Activated naive CD4-positive, alpha-beta T cell treated with anti-CD3 and anti-CD28 coated beads, Interleukin-2, amount 10 ng/mL, durations not matched to agents 7 days and 5 days (primary cell): ENCODE measurements around the gene DONSON.
"Not testable (repeated sequence)": the region's sequence is repeated elsewhere in the genome, so short reads cannot be mapped to it uniquely, and the experiment has no call there.

Source experiments
- CTCF ChIA-PET: fragments of 350-600 bp; sonication (Branson Sonifier 250); formaldehyde crosslinking; loops from one replicate; lab custom pipeline; 2021; ENCODE audit warnings: antibody characterized with exemption; lab: Charles Lee
- DNase-seq: peaks from one replicate; pipeline ENCODE4 v3.0.0-alpha.2; 2020
- H3K27ac Mint-ChIP-seq: one replicate; pipeline ENCODE4 v1.8.0; 2021; ENCODE audit warnings: mild to moderate bottlenecking, moderate library complexity, mixed read lengths
- H3K27me3 Mint-ChIP-seq: one replicate; pipeline ENCODE4 v1.8.0; 2021; ENCODE audit warnings: mild to moderate bottlenecking, mixed read lengths
- H3K36me3 Mint-ChIP-seq: one replicate; pipeline ENCODE4 v1.8.0; 2021; ENCODE audit warnings: mixed read lengths
- H3K4me1 Mint-ChIP-seq: one replicate; pipeline ENCODE4 v1.8.0; 2021; ENCODE audit warnings: mixed read lengths
- H3K4me3 Mint-ChIP-seq: one replicate; pipeline ENCODE4 v1.8.0; 2021; ENCODE audit warnings: mild to moderate bottlenecking, moderate library complexity, mixed read lengths
- H3K9me3 Mint-ChIP-seq: one replicate; pipeline ENCODE4 v1.8.0; 2021; ENCODE audit warnings: mixed read lengths

The DONSON gene, protein sequence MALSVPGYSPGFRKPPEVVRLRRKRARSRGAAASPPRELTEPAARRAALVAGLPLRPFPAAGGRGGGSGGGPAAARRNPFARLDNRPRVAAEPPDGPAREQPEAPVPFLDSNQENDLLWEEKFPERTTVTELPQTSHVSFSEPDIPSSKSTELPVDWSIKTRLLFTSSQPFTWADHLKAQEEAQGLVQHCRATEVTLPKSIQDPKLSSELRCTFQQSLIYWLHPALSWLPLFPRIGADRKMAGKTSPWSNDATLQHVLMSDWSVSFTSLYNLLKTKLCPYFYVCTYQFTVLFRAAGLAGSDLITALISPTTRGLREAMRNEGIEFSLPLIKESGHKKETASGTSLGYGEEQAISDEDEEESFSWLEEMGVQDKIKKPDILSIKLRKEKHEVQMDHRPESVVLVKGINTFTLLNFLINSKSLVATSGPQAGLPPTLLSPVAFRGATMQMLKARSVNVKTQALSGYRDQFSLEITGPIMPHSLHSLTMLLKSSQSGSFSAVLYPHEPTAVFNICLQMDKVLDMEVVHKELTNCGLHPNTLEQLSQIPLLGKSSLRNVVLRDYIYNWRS

DNA sequence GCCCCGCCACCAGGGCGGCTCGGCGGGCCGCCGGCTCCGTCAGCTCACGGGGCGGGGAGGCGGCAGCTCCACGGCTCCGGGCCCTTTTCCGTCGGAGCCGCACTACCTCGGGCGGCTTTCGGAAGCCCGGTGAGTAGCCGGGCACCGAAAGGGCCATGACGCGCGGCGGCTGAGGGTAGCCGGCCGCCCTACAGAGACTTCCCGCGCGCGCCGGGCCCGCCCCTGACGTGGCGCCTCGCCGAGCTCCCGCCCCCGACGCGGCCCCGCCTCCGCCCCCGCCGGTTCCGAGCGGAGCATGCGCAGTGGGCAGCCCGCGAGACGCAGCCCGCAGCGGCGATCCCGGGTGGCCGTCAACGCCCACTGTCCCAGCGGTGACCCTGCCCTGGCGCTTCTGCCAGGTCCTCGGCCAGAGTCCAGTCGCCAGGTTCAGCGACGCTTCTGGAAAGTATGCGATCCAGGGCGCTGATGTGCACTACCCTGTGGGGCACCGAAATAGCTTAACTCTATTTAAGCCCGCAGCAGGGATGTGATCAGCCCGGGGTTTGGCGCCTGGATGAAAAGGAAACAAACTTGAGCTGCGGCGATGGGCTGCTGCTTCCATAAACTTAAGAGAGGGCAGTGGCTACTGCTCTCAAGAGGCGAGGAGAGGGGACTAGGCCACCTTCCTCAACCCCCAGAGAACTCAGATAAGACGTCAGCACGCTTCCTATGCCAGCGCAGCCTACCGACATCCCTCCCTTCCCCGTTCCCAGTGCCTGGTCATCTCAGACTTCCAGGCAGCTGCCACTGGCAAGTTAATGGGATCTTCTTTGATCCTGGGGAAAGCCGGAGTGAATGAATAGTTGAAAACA lies at the start of gene DONSON:
DONSON (minus strand) TSS at position 200 of the 851 bp plus-strand sequence; CDS start at position 157, 43 bp downstream.
- Mint-ChIP-seq H3K9me3 (no peaks in the 10 kb centered on the region), H3K4me1 (peaks cover 34% of the 10 kb centered on the region), H3K36me3 (peaks cover 23% of the 10 kb centered on the region), H3K4me3 (peak within 1 kb of the TSS; percentile 92), H3K27me3 (no peaks in the 10 kb centered on the region), H3K27ac (peak within 1 kb of the TSS; percentile 89)
- CTCF ChIA-PET = interaction anchor here (1.2 to 4.1 kb wide), 2 partner anchors 9 to 17 kb away, joined by 3 to 24 read pairs; no protein-coding TSS in a partner anchor
- DNase-seq = peak; percentile 89

GRCh38 chr21:33634254-33634653 lies 45.8 kb upstream of the DONSON start:
- H3K27ac Mint-ChIP-seq = no peak overlapping the region
- H3K36me3 Mint-ChIP-seq = peaks cover 20% of the 10 kb centered on the region
- peaks cover 6% of the 10 kb centered on the region for H3K4me1 Mint-ChIP-seq
- no peak overlapping the region for H3K4me3 Mint-ChIP-seq
- no peaks in the 10 kb centered on the region for H3K27me3 Mint-ChIP-seq
- no peak for DNase-seq
- CTCF ChIA-PET = no interaction called here
- no peaks in the 10 kb centered on the region for H3K9me3 Mint-ChIP-seq

DNA sequence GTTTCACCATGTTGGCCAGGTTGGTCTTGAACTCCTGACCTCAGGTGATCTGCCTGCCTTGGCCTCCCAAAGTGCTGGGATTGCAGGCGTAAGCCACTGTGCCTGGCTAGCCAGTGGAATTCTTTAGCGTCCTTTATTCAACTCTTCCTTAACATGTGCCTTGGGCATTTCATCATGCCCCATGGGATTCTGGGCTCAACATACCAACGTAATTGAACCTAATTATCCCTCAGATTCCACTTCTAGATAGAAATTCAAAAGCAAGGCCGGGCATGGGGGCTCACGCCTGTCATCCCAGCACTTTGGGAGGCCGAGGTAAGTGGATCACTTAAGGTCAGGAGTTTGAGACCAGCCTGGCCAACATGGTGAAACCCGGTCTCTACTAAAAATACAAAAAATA lies 37.7 kb upstream of the DONSON start:
- H3K4me1 Mint-ChIP-seq, H3K4me3 Mint-ChIP-seq, H3K27ac Mint-ChIP-seq, H3K9me3 Mint-ChIP-seq, DNase-seq, H3K27me3 Mint-ChIP-seq: not testable (repeated sequence)
- CTCF ChIA-PET = interaction anchor here (2.5 kb wide), 1 partner anchor 20 kb away, joined by 11 read pairs; no protein-coding TSS in a partner anchor
- H3K36me3 Mint-ChIP-seq = peaks cover 19% of the 10 kb centered on the region

GRCh38 chr21:33622253-33622652 lies 33.8 kb upstream of the DONSON start:
- Mint-ChIP-seq H3K4me3 (no peak overlapping the region), H3K4me1 (no peaks in the 10 kb centered on the region), H3K27ac (no peak overlapping the region), H3K9me3 (no peaks in the 10 kb centered on the region), H3K36me3 (peaks cover 23% of the 10 kb centered on the region), H3K27me3 (no peaks in the 10 kb centered on the region)
- no peak for DNase-seq
- CTCF ChIA-PET = no interaction called here

GRCh38 chr21:33619726-33620125 lies 31.2 kb upstream of the DONSON start:
- no peak for DNase-seq
- Mint-ChIP-seq H3K4me1 (no peaks in the 10 kb centered on the region), H3K4me3 (no peak overlapping the region), H3K27me3 (no peaks in the 10 kb centered on the region), H3K27ac (no peak overlapping the region), H3K36me3 (peaks cover 23% of the 10 kb centered on the region), H3K9me3 (no peaks in the 10 kb centered on the region)
- CTCF ChIA-PET = interaction anchor here (1.0 kb wide), 1 partner anchor 14 kb away, joined by 3 read pairs; no protein-coding TSS in a partner anchor

DNA sequence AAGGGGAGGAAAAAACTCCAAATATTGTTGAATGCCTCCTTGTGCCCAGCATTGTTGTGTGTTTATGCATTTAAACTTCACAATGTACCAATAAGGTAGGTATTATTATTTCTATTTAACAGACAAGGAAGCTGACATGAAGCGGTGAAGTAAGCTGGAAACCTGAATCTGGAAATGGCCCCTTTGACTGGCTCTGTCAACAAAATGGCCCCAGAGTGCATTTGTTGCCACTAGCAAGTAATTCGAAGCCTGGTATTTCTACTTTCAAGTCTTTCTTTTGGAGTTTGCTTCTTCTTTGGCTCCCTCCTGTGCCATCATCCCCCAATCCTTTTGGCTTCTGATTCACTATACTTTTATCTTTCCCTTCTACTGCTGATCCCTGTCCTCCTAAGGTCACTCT lies 29.9 kb upstream of the DONSON start:
- CTCF ChIA-PET = no interaction called here
- Mint-ChIP-seq H3K27ac (no peak overlapping the region), H3K4me3 (no peak overlapping the region), H3K27me3 (no peaks in the 10 kb centered on the region), H3K36me3 (peaks cover 26% of the 10 kb centered on the region), H3K9me3 (no peaks in the 10 kb centered on the region), H3K4me1 (no peaks in the 10 kb centered on the region)
- DNase-seq = no peak

DNA sequence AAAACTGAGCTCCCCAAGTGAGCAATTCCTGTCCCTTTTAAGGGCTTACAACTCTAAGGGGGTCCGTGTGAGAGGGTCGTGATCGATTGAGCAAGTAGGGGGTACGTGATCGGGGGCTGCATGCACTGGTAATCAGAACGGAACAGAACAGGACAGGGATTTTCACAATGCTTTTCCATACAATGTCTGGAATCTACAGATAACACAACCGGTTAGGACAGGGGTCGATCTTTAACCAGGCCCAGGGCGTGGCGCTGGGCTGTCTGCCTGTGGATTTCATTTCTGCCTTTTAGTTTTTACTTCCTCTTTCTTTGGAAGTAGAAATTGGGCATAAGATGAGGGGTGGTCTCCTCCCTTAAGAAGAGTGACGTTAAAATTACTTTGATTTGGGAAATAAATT lies 29.1 kb upstream of the DONSON start:
- DNase-seq, H3K4me3 Mint-ChIP-seq, CTCF ChIA-PET, H3K9me3 Mint-ChIP-seq, H3K27me3 Mint-ChIP-seq, H3K4me1 Mint-ChIP-seq, H3K27ac Mint-ChIP-seq: not testable (repeated sequence)
- peaks cover 28% of the 10 kb centered on the region for H3K36me3 Mint-ChIP-seq

GRCh38 chr21:33611006-33611744 lies 22.7 kb upstream of the DONSON start:
- Mint-ChIP-seq H3K4me3 (no peak overlapping the region), H3K27ac (no peak overlapping the region), H3K9me3 (no peaks in the 10 kb centered on the region), H3K4me1 (no peaks in the 10 kb centered on the region), H3K36me3 (peaks cover 9% of the 10 kb centered on the region), H3K27me3 (no peaks in the 10 kb centered on the region)
- CTCF ChIA-PET = no interaction called here
- DNase-seq = no peak

DNA sequence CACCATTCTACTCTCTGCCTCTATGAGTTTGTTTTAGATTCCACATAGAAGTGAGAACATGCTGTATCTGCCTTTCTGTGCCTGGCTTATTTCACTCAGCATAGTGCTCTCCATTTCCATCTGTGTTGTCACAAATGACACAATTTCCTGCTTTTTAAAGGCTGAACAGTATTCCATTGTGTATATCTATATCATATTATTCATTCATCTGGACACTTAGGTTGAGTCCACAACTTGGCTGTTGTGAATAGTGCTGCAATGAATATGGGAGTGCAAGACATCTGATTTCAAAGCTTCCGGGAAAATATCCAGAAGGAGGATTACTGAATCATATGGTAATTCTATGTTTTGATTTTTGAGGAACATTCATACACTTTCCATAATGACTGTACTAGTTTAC lies 20.1 kb upstream of the DONSON start:
- CTCF ChIA-PET = no interaction called here
- H3K27me3 Mint-ChIP-seq = no peaks in the 10 kb centered on the region
- no peaks in the 10 kb centered on the region for H3K4me1 Mint-ChIP-seq
- no peak for DNase-seq
- no peak overlapping the region for H3K4me3 Mint-ChIP-seq
- no peak overlapping the region for H3K27ac Mint-ChIP-seq
- H3K9me3 Mint-ChIP-seq = no peaks in the 10 kb centered on the region
- H3K36me3 Mint-ChIP-seq = peaks cover 8% of the 10 kb centered on the region

- CTCF ChIA-PET = interaction anchor here (1.5 kb wide), 1 partner anchor 10 kb away, joined by 3 read pairs; no protein-coding TSS in a partner anchor
- no peak overlapping the region for H3K27ac Mint-ChIP-seq
- no peaks in the 10 kb centered on the region for H3K9me3 Mint-ChIP-seq
- H3K36me3 Mint-ChIP-seq = peaks cover 23% of the 10 kb centered on the region
- H3K4me3 Mint-ChIP-seq = no peak overlapping the region
- no peaks in the 10 kb centered on the region for H3K4me1 Mint-ChIP-seq
- no peak for DNase-seq
- no peaks in the 10 kb centered on the region for H3K27me3 Mint-ChIP-seq
Measured at GRCh38 chr21:33598051-33598450, 9.6 kb upstream of the DONSON start.

- Mint-ChIP-seq H3K27me3 (no peaks in the 10 kb centered on the region), H3K9me3 (no peaks in the 10 kb centered on the region), H3K4me1 (peaks cover 34% of the 10 kb centered on the region), H3K36me3 (peaks cover 21% of the 10 kb centered on the region), H3K4me3 (peak overlapping the region; percentile 90), H3K27ac (peak overlapping the region; percentile 89)
- peak; percentile 48 for DNase-seq
- CTCF ChIA-PET = interaction anchor here (1.2 to 4.1 kb wide), 2 partner anchors 9 to 18 kb away, joined by 3 to 24 read pairs; no protein-coding TSS in a partner anchor
Measured at GRCh38 chr21:33587792-33588484, 546 bp downstream of the DONSON start.

- H3K9me3 Mint-ChIP-seq = no peaks in the 10 kb centered on the region
- peak overlapping the region; percentile 68 for H3K4me3 Mint-ChIP-seq
- DNase-seq = no peak
- CTCF ChIA-PET = no interaction called here
- H3K4me1 Mint-ChIP-seq = peaks cover 34% of the 10 kb centered on the region
- H3K27me3 Mint-ChIP-seq = no peaks in the 10 kb centered on the region
- peaks cover 22% of the 10 kb centered on the region for H3K36me3 Mint-ChIP-seq
- peak overlapping the region; percentile 58 for H3K27ac Mint-ChIP-seq
Measured at GRCh38 chr21:33586927-33587326, 1.6 kb downstream of the DONSON start.

DNA sequence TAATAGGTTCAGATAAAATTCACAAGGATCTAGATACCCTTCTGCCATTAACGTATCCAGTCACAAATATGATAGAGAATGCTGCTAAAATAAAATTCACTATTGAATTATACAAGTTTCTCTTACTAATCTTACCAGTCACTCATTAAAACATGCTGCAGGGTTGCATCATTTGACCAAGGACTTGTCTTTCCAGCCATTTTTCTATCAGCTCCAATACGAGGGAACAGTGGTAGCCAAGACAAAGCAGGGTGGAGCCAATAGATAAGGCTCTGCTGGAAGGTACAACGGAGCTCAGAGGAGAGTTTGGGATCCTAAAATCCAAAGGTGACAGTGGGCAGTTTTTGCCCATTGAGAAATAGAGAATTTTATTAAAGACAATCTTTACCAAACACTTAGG lies 4.0 kb downstream of the DONSON start:
- Mint-ChIP-seq H3K27ac (no peak overlapping the region), H3K36me3 (peaks cover 26% of the 10 kb centered on the region), H3K9me3 (no peaks in the 10 kb centered on the region), H3K4me3 (no peak overlapping the region), H3K27me3 (no peaks in the 10 kb centered on the region), H3K4me1 (peaks cover 32% of the 10 kb centered on the region)
- DNase-seq = no peak
- CTCF ChIA-PET = interaction anchor here (0.5 to 2.1 kb wide), 2 partner anchors 22 to 122 kb away, joined by 3 to 11 read pairs; no protein-coding TSS in a partner anchor
